HG03196 (cell line): ENCODE data around the gene ABTB2.

ENCODE experiments used
- ATAC-seq: cut with Tn5 transposase; IDR thresholded peaks from one replicate; pipeline ENCODE4 v1.9.1; 2021; ENCODE audit not compliant: unreplicated experiment

The ABTB2 gene

DNA sequence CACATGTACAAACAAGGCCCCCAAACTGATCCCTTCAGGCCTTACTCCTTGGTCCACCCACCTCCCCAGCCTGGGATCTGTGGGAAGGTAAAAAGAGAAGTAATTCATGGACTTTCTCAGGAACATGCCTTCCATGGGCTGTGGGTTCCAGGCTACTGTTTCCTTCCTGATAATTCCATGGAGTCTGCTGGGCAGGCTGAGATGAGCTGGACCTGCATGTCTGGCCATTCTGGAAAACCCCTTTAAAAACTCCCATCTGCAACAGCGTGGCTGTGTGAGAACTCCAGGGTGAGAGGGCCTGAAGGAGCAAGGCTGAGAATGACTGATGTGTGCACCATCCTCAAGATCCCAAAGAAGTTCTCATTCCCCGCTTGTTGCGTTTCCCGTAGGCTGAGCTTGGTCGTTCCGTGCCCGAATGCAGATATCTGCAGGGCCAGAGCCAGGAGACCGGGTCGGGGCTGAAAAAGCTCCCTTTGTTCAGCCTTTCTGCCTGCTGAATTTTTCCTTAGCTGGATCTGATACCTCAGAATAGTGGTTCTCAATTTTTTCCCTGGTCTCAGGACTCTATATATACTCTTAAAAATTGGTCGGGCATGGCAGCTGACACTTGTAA, 179.5 kb downstream of the ABTB2 start:
- no peak for ATAC-seq

- no peak for ATAC-seq
Measured at GRCh38 chr11:34176751-34177209, 181.0 kb downstream of the ABTB2 start.

DNA sequence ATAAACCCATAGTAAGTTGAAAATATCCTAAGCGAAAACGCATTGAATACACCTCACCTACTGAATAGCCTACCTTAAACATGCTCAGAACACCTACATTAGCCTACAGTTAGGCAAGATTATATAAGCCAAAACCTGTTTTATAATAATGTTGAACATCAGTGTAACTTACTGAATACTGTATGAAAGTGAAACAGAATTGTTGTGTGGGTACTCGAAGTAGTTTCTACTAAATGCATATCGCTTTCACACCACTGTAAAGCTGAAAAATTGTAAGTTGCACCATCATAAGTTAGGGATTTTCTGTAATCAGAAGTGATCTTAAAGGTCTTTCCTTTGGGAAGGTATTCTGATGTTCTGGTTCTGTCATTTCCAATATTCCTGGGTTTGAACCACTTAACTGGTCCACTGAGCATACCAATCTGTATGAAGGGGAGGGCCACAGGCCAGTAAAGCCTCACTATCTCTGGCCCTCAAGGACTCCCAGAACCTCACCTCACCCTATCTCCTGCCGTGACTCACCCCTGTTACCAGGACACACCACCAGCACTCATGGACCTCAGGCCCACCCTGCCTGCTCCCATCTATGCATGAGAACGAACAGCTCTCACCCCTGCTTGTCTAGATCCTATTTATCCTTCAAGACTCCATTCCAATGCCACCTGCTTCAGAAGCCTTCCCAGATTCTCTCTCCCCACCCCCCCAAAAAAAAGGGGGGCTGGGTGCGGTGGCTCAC, 182.4 kb downstream of the ABTB2 start:
- ATAC-seq: no peak

GRCh38 chr11:34174412-34175041, 183.3 kb downstream of the ABTB2 start:
- ATAC-seq: peak; percentile 61

- ATAC-seq: no peak
Measured at GRCh38 chr11:34173050-34173449, 184.8 kb downstream of the ABTB2 start.

GRCh38 chr11:34169686-34170085, 188.1 kb downstream of the ABTB2 start:
- no peak for ATAC-seq

DNA sequence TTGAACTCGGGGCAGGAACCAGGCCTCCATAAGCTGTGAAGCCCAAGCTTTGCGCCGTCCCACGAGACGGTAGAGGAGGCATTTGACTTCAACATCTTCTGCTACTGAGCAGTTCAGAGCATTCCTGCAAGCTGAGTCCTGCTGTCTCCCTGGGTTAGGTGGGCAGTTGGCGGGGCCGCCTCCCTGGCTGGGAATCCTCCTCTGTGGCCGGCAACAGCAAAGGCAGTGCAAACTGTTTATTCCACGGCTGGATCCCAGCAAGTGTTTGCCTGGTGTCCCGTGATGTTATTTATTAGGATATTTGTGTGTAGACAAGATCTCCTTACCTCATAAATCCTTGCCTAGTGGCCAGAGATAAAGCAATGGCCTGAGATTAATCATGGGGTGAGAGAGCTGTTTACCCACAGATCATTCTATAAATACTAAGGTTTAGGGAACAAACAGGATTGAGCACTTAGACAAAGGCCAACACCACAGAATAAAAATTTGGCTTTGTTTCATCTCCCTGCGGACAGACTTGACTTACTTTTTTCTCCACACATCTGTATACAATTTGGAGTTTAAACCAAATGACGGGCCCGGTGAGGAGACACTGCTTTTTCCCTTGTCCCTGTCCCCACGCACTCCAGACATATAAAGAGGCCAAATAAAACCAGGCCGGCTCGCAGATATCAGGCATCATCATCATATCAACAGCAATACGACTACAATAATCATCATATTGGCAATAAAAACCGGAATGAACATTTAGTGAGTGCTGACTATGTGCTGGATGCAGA, 189.0 kb downstream of the ABTB2 start:
- ATAC-seq: no peak

GRCh38 chr11:34167961-34168360, 189.8 kb downstream of the ABTB2 start:
- no peak for ATAC-seq

DNA sequence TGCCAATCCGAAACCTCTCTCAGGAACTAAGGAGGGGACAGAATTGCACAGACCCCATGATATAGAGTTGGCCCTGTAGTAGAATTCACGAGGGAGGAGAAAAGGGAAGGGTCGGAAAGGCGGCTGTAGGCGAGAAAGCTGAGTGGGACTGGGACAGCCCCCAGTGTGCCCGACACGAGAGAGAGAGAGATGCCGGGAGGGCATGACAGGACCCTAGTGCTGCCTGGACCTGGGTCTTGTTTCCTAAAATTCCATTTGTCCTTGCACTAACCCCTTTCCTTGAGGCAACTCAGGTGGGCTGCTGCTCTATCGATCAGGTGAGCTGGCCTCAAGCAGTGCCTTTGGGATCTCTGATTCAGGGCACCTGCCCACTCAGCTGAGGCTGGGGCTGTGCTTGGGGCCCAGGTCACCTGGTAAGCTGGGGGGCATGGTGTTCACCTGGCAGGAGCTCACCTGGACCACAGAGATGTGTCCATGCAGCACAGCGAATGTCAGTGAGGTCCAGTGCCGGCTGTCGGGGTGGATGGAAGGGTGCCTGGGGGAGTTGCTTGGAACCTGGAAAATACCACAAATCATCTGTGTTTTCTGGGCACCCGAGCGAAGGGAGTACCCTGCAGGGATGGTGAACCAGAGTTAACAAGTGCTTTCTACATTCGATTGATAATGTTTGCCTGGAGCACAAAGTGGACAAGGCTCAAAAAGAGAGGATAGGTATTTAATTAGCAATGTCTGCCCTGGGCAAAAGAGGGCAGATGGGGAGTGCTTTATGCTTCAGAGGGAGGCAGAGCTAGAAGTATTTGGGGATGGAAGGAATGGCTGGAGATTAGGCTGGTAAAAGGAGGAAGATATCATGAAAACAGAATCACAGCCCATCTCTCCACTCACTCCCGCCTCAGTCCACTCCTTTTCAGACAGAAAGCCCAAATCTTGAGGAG, 190.7 kb downstream of the ABTB2 start:
- ATAC-seq: no peak

DNA sequence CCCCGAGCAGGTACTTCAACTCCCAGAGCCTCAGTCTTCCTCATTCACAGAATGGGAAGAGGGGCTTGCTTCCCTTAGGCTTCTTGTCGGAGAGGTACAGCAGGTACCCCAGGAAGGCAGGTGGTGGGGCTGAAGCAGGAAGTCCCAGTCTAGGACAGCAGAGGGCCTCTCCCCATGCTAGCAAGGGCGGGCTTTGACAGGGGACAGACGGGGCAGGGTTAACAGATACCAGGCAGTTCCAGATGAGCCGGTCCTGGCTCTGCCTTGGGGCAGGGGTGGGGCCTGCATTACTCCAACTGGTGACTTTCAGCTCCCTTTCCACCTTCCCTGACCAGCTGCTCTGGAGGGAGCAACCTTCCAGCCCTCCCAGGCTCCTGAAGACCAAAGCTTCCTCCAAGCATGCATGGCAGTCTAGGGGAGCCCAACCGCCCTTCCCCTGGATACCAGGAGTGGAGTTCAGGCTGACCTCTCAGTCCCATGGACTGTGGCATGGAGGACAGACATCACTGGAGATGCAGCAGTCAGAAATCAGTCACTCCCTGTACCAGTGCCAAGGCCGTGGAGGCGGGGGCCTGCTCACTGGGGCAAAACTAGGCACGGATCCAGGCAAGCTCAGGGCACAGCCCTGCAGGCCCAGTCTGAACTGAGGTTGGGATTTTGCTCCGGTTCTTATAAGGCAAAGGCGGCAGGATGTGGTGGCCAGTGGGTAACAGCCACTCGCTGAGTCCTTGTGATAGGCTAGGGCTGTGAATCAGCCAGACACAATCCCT, 191.8 kb downstream of the ABTB2 start:
- ATAC-seq: no peak

DNA sequence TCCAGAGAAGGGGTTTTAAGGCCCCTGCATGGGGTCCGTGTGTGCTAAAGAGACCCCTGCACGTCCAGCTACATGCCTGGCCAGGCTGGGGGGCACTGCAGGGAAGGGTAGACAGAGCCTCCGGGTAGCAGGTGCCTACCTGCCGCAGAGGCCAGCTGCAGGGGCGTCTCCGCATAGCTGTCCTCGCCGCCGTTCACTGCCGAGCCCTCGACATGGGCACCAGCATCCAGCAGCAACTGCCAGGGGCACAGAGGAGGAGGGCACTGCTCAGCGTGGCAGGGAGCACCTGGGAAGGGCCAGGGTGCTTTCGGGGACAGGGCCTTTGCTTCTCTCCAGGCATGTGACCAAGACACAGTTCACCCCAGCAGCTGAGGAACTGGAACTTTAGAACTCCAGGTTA, 192.7 kb downstream of the ABTB2 start:
- no peak for ATAC-seq

DNA sequence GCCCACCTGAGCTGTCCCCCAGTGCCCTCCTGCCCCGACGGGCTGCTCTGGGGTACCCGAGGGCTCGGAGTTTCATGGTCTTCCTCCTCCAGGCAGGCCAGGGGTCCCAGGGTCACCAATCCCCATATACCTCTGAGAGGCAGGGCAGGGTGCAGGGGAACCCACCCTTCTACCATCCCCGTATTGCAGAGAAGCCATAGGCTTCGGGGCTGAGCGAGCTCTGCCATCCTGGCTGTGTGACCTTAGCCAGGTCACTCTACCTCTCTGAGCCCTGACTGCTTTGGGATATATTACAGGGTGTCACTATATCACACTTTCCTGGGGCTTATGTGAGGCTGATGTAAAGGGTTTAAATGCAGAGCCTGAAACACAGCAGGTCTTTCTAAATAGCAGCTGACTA, 195.0 kb downstream of the ABTB2 start:
- ATAC-seq: no peak

DNA sequence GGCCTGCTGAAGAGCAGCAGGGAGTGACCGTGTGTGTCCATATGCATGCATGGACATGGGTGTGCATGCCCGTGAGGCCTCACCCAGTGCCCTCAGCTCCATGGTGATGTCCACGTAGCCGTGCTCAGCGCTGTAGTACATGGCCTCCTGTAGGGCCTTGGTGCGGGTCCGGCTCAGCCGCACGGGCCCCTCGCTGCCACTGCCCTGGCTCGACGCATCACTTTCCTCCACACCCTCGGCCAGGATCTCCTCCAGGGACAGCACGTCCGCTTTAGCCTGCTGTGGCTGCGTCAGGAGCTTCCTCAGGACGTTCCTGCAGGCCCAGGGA, 195.4 kb downstream of the ABTB2 start:
- ATAC-seq: no peak

GRCh38 chr11:34161812-34162492, 195.9 kb downstream of the ABTB2 start:
- no peak for ATAC-seq

DNA sequence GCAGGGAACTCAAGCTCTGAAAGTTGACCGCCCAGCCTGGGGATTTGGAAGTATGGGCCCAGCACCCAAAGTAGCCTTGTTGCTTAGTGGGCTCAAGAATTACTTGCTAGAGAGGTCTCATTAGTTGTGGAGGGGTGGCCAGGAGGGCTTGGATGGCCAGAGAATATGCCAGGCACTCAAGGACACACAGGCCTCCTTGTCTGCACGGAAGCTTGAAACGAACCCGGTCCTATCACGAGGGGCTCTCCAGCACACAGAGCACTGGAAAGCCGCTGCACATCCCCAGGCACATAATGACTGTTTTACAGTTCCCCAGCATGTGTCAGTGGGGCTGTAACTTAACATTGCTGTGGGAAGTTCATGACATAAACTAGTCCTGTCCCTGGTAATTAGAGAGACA, 196.4 kb downstream of the ABTB2 start:
- ATAC-seq: no peak

DNA sequence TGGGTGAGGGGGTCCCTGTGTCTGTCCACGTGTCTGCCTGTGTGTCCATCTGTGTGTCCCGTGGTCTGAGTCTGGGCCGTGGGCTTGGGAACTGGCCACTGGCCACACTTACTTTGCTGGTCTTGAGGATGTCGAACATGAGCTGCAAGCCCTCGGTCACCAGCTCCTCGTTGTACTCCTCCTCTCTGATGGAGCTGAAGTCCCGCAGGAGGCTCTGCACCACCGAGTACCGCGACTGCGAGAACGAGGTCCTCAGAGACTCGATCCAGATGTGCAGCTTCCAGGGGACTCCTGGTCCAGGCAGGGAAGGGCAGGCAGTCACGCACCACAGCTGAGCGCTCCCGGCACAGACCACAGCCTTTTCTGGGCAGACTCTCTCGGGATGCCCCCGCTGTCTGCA, 197.0 kb downstream of the ABTB2 start:
- no peak for ATAC-seq

DNA sequence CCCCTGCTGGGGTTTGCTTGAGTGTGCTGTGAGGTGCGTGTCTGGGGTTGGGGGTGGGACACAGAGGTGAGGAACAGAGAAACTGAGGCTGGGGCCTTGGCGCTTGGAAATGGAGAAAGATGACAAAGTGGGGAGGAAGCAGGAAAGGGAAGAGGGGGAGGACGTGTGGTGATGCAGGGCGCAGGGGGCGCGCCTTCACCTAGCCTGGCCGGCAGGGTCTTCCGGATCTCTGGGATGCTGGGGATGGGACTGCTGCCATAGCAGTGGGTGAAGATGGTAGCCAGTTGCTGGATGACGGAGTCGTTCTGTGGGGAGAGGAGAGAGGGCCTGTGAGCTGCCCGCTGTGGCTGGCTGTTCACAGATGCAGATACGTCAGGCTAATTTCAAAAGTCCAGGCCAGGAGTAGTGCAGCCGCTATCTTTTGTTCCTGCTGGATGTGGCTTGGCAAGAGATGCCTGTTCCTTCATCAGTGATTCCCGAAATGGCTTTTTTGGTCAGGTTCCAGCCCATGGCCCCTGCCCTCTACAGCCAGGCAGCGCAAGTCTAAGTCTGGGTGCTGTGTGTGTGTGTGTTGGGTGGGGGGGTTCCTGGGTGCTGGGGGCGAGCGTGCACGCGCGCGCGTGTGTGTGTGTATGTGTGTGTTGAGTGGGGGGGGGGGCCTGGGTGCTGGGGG, 197.6 kb downstream of the ABTB2 start:
- ATAC-seq: no peak

DNA sequence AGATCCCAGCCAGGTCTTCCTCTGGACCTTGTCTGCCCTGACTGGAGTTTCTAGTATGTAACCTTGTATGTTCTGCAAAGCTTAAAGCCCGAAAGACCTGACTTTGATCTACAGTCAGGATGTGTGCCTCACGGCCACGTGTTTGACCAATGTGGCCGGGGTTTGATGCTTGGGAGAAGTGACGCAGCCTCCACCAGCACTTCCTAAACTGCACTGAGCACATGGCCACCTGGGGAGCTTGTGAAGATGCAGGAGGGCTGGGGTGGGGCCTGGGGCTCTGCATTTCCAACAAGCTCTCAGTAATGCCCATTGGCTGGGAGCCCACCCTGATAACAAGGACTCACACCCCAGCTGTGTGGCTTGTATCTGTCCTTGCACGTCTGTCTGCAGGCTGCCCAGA, 199.1 kb downstream of the ABTB2 start:
- ATAC-seq: no peak

DNA sequence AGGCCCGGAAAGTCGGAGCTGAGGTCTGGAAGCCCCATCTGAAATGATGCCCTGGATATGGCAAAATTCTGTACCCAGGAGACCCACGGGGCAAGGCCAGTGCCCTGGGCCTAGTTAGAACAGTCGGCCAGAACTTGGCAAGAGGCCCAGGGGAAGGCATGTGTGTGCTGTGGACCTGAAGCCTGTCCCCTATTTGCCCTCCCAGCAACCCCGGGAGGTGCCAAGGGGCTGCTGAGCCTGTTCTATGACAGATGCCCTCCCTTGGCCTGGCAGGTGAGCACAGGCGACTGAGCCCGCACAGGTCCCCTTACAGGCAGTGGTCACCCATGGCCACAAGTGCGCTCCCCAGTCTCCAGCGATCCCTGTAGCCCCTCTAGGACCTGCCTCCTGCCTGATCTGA, 200.6 kb downstream of the ABTB2 start:
- ATAC-seq: no peak
